GM19438 (cell line): ENCODE results near the gene NMB.

Experiments used
- ATAC-seq: cut with Tn5 transposase; IDR thresholded peaks from one replicate; pipeline ENCODE4 v1.9.1; 2021; ENCODE audit warnings: low read depth; ENCODE audit not compliant: unreplicated experiment

Gene NMB

DNA sequence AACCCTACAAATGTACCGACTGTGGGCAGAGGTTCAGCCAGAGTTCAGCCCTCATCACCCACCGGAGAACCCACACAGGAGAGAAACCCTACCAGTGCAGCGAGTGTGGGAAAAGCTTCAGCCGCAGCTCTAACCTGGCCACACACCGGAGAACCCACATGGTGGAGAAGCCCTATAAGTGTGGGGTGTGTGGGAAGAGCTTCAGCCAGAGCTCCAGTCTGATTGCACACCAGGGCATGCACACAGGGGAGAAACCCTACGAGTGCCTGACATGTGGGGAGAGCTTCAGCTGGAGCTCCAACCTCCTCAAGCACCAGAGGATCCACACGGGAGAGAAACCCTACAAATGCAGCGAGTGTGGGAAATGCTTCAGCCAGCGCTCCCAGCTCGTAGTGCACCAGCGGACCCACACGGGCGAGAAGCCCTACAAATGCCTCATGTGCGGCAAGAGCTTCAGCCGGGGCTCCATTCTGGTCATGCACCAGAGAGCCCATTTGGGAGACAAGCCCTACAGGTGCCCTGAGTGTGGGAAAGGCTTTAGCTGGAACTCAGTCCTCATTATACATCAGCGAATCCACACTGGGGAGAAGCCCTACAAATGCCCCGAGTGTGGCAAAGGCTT is 36.5 kb downstream of the NMB start:
- no peak for ATAC-seq

DNA sequence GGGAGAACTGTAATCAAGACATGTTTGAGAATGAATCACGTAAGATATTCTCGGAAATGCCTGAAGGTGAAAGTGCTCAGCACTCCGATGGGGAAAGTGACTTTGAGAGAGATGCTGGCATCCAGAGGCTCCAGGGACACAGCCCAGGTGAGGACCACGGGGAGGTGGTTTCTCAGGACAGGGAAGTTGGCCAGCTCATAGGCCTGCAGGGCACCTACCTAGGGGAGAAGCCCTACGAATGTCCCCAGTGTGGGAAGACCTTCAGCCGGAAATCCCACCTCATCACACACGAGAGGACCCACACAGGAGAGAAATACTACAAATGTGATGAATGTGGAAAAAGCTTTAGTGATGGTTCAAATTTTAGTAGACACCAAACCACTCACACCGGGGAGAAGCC is 37.4 kb downstream of the NMB start:
- no peak for ATAC-seq

DNA sequence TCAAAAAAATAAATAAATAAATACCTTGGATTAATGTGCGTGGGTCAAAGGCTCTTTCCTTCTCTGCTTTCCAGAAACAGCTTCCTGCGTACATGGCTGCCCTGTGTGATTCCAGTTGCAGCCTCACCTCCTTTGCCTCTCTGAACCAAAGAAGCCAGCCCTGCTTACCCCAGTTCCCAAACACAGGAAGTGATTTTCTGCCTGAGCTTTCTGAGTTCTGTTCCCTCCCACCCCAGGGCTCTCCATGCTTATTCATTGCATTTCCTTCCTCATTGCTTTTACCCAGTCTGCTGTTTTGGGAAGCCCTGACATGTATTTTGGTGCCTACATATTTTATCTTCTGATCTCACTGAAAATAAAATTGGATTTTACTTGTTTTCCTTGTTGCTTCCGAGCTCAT is 41.8 kb downstream of the NMB start:
- ATAC-seq: no peak

DNA sequence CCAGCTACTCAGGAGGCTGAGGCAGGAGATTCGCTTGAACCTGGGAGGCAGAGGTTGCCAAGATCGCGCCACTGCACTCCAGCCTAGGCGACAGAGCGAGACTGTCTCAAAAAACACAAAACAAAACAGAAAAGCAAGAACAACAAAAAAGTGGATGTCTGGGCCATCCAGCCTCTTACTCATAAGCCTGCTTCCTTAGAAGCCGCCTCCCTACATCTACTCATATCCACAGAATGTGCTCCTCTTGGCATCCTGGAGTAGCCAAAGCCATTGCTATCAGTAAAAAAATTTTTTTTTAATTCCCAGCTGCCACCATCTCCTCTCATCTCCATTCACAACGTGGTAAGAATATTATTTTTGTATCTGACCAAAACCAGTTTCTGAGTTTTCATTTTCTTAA is 46.4 kb downstream of the NMB start:
- no peak for ATAC-seq

DNA sequence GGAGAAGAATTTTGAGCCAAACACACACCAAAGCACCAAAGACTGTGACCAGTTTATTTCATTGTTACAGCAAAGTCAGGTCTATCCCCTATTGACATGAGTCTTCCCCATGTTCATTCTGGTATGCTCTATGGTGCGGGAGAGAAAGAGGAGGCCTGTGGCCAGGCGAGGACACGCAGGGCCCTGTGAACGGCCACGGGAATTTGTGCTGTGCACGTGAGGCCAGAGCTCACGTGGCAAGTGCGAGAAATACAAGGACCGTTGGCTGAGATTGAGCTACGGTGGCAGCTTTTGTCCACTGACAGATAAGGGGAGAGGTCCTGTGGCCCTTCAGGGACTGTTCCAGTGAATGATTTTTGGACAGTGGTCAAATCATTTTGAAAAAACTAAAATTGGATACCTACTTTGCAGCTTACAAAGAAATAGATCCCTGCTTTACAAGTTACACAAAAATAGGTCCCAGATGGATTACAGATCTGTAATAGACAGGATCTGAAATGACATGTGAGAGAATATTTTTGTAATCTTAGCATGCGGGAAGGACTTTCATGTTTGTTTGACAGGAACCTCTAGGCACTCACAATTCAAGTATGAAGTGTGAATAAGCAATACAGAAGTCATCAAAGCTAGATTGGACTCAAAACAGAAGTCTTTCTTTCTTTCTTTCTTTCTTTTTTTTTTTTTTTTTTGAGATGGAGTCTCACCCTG is 48.0 kb downstream of the NMB start:
- ATAC-seq: no peak

DNA sequence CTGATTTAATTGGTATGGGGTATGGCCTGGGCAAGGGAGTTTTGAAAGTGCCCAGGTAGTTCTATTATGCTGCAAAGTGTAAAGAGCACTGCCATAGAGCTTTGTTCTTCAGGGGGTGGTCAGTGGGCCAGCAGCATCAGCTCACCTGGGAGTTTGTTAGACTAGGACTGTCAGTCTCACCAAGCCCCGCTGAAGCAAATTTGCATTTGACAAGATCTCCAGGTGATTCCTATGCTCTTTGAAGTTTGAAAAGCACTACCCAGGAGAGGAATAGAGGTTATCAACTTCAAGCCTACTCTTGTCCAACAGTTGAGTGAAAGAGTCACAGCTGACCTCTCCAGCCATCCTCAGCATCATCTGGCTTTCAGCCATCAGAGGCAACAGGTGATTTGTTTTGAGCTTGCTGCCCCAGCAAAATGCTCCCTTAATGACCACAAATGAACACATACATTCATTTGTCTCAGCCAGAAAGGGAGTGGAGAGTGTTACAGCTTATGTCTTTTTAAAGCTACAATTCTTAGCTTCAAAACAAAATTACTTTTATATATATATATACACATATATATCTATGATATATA is 49.2 kb downstream of the NMB start:
- ATAC-seq: no peak

DNA sequence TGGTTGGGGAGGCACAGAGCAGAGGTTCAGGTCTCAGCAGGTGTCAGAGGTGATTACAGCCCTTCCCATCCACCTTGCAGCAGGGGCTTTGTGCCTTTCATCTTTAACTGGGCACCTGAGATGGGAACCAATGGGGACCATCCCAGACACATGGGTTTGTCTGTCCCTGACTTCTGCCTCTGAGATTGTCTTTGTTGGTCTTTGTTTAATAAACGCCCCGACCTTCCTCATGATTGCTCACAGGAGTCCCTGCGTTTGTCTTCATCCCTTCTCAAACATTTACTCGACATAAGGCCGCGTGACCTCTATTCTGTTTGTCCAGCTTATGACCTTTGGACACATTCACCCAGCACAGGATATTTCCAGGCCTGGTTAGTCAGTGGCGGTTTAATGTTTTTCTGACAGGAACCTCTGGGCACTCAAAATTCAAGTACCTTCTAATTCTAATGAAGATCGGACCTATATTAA is 51.3 kb downstream of the NMB start:
- no peak for ATAC-seq

DNA sequence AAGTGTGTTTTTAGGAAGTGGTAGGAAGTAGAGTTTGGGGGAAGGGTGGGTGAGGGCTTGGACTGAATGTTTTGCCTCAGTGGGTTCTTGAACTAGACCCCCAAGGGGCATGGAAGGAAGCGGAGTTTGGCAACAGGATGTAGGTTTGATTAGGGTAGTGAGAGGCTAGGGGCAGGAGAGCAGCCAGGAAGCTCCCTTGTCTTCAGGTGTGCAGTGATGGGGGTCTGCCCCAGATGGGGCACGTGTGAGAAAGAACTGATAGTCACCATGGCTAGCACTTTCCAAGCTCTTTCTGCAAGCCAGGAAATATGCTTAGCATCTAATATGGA is 52.5 kb downstream of the NMB start:
- ATAC-seq: no peak
